ENCODE measurements around the gene DEF6. TPM values are rescaled to one million over a fixed set of nuclear protein-coding genes. Genes with fewer than 3 reads are reported as not detected.
A peak's percentile ranks its signal among the peaks of the same experiment; 100 is the strongest.

DEF6 gene
- total RNA-seq, 2 donors from 2014 or later: 10.3 to 10.5 TPM

DNA sequence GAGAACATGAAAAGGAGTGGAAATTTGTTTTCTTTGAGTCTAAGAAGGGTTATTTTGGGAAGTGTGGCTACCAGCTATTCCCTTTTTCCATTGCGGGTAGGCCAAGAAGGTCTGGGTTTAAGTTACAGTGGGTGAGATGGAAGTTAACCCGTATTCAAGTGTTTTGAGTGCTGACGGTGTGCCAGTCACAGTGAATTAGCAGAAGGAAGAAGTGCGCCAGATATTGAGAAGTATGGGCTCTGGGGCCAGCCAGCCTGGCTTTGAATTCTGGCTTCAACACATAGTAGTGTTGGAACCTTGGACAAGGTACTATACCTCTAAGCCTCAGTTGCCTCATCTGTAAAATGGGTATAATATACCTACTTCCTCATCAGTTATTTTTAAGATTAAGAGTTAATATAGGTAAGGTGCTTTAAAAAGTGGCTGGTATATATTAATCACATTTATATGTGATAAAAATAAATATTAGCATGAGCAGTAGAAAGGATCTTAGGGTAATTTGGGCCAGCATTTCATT, 21.8 kb upstream of the DEF6 start:
- intact Hi-C loops (cut with DNase I, micrococcal nuclease): no loop called here
- ATAC-seq (no peak), DNase-seq (no peak)

DNA sequence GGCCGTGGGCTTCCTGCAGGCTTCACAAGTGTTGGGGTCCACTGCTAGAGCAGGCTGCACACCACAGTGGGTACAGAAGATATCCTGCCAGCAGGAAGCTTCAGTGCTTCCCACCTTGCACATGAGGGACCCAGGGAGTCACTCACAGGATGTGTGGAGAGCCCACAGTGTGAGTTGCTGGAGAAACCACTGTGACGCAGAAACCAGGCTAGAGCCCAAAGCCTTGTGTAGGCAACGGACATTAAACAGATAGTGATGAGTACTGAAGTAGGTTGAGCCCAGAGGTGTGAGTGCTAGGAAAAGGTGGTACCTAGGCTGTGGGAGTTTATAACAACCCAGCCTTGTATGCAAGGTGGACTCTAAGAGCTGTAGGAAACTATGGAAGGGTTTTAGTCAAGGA, 18.9 kb upstream of the DEF6 start:
- DNase-seq (no peak), ATAC-seq (no peak)
- intact Hi-C loops (cut with DNase I, micrococcal nuclease): no loop called here

DNA sequence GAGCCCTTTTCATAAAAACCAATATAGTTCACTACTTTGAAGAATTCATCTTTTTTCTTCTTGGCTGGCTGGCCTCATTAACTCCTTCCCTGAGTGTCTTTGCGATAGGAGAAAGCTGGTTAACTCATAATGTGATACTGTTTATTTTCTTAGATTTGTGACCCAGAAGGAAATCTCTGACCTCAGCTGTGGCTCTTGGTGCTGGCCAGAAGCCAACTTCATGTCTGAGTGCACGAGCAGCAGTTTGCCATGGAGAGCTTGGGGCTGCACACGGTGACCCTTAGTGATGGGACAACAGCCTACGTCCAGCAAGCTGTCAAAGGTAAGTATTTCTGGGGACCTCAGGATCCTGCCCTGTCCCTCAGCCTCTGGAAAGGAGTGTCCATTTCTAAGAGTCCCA, 16.7 kb upstream of the DEF6 start:
- intact Hi-C loops (cut with DNase I, micrococcal nuclease): no loop called here
- no peak for DNase-seq
- ATAC-seq: no peak

DNA sequence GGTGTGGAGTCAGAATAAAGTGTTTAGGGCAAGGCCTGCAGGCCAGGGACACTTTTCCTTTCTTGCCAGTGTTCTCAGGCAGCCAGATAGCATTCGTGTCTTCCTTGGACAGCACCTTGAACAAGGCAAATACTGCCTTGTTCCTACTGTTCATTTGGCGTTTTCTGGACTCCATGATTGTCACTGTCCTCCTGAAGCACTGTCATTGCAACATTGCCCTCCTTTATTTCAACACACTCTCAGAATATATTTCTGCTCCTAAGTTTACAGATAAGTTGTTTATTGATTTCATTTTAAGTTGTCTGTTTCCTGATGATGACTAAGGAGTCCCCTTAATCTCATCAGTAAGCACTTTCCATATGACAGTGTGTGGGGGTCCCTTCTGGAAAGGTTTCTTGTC, 15.1 kb upstream of the DEF6 start:
- DNase-seq: no peak
- no peak for ATAC-seq
- intact Hi-C loops (cut with DNase I, micrococcal nuclease): no loop called here

DNA sequence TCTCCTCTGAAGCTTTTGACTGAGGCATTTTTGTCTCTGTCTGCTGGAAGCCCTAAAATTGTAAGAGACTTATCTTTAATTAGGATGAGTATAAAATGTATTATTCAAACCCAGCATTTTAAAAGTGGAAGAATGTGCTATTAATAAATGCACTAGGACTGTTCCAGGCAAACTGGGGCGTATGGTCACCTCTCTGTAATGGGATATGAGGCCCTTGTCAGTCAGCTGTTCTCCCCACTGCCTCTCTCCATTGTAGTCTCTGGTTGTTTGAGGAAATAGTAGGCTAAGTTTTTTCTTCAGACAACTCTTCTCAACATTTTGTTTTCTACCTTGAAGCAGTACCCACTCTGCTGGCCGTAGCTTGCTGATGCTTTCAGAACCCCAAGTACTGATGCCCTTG, 14.3 kb upstream of the DEF6 start:
- intact Hi-C loops (cut with DNase I, micrococcal nuclease): no loop called here

DNA sequence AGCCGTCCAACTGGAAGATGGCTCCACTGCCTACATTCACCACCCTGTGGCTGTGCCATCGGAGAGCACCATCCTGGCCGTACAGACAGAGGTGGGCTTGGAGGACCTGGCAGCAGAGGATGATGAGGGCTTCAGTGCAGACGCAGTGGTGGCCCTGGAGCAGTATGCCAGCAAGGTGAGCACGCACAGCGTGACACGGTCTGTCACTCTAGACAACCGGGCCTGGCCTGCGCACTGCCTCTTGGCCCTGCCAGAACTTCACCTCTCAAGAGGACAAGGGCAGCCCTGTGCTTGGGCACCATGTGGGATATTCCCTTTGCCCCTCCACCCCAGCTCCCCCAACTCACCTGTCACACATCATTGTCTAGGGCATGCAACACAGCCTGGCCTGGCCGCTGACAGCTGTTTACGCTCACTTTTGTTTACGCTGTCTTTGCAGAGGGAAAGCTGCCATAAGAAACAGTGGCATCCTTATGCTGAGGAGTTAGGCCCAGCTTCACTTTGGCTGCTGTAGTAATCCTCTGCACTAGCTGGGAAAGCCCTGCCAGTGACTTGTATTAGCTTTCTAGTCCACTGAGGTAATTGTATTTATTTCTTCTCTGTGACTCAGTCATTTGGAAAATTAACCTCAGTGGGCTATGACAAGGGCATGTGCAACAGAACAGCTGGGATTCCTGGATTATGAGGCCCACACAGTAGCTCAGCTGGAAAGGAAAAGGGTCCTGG, 9.8 kb upstream of the DEF6 start:
- intact Hi-C loops (cut with DNase I, micrococcal nuclease): no loop called here
- ATAC-seq (no peak), DNase-seq (no peak)

More for the DNA sequence above, 14.3 kb upstream of the DEF6 start:
- DNase-seq (no peak), ATAC-seq (no peak)

DNA sequence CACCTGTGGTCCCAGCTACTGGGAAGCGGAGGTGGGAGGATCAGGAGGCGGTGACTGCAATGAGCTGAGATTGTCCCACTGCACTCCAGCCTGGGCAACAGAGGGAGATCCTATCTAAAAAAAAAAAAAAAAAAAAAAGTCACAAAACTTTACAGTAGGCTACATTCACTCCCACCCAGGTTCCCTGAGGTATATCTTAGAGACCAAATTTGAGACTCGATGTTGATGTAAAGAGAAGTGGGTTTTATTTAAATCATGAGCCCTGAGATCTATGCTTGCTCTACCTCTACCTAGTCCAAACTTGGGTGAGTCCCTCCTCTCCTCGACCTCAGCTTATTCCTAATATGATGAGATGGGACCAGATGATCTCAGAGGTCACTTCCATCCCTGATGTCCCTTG, 8.8 kb upstream of the DEF6 start:
- DNase-seq (no peak), ATAC-seq (no peak)
- intact Hi-C loops (cut with DNase I, micrococcal nuclease): no loop called here

DNA sequence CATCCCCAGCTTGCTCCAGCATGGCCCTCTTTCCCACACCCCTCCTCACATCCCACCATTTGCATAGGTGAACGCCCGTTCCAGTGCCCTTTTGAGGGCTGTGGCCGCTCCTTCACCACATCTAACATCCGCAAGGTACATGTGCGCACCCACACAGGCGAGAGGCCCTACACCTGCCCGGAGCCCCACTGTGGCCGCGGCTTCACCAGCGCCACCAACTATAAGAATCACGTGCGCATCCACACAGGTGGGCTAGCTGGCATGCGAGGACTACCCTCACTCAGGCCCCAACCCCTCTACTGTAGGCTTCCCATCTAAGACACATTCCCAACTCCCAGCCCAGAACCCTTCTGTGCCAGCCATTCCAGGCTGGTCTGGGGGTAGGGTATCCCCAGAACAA, 6.1 kb upstream of the DEF6 start:
- no peak for DNase-seq
- intact Hi-C loops (cut with DNase I, micrococcal nuclease): no loop called here
- no peak for ATAC-seq

DNA sequence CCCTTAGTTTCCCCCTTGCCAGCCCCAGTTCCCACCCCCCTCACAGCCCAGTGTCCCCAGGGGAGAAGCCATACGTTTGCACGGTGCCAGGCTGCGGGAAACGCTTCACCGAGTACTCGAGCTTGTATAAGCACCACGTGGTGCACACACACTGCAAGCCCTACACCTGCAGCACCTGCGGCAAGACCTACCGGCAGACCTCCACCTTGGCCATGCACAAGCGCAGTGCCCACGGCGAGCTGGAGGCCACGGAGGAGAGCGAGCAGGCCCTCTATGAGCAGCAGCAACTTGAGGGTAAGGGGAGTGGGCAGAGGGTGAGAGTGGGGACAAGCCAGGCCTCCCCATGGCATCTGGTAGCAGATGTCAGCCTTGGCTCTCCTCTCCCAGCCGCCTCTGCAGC, 5.1 kb upstream of the DEF6 start:
- intact Hi-C loops (cut with DNase I, micrococcal nuclease): no loop called here
- DNase-seq: no peak
- no peak for ATAC-seq

DNA sequence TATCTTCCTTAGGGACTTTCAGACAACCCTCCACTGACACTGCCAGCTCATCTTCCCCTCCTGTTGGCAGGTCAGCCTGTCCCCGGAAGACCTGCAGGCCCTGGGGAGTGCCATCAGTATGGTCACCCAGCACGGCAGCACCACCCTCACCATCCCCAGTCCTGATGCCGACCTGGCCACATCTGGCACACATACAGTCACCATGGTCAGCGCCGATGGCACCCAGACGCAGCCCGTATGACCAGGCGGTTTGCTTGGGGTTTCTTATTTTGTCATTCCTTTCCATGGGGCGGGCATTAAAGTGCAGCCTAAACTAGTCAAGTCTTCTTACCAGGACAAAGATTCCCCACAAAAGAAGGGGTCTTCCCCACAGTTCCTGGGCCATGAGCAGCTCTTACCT, 3.9 kb upstream of the DEF6 start:
- no peak for ATAC-seq
- no peak for DNase-seq
- intact Hi-C loops (cut with DNase I, micrococcal nuclease): no loop called here

DNA sequence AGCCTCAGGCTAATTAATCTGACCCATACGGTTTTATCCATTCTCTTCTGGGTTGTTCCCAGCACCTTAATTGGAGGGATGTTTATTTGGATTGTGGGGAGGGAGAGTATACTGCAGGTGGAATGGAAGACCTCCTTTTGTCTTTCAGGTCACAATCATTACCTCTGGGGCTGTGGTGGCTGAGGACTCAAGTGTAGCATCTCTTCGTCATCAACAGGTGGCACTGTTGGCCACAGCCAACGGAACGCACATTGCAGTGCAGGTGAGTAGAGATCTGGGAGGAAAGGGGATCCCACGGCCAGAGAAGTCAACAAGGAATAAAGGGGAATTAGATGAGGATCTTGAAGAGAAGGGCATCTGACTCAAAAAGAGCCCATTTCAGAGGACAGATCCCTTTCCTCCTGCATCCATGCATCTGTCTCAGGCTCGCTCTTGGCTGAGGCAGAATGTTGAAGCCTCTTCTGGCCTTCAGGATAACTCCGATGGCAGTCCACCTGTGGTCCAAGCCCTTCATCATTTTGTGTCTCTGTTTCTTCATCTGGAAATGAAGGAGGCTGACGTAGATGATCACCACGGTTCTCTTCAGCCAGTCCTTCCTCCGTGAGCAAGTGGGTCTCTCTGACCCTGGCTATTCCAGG, 3.2 kb upstream of the DEF6 start:
- peak; percentile 50 for ATAC-seq
- DNase-seq: peak in 1 of 2 donors; percentile 46
- intact Hi-C loops (cut with DNase I, micrococcal nuclease): no loop called here

DNA sequence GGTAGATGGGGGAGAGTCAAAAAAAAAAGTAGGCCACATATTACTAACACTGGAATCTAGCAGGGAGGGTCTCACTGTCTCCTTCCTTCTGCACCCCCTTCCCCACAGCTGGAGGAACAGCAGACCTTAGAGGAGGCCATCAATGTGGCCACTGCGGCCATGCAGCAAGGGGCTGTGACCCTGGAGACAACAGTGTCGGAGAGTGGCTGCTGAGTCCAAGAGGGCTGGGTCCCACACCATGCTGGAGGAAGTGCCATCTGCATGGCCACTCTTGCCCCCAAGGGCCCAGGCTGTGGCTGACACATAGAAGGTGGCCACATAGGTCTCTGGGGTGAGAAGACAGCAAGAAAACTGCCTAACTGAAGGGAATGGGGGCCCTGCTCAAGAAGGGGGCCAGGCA, 2.6 kb upstream of the DEF6 start:
- ATAC-seq: no peak

DNA sequence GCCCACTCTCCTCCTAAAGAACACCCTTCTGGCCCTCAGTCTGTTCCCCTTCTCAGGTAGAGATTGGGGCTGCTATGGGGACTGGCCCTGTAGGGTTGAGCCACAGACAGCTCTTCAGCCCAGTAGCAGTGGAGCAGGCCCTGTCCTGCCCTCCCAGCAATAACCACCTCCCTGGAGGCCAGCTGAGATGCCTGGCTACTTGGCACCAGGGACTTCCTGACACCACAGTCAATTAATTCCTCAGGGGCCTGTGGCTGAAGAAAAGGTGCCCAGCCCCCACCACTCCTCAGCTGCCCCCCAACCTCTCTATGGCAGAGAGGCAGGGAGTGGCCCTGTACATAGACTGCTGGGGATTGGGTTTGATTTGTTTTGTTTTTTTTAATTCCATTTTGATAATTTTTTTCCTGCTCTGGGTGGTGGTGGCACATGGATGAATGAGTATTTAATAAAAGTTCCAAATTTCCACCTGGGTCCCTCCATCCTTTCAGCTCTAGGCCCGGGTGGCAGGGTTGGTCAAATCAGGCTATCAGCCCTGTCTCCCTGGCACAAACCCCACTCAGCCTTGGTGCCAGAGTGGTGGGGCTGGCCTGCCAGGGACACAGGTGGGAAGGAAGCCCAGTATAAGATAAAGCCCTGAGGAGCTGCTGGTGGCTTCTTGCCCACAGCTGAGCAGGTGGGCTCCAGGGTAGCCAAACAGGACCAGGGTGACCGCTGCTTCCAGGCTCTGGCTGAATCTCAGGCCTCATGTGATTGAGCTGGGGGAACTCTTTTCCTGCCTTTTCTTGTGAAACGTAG, 1.9 kb upstream of the DEF6 start:
- intact Hi-C loops (cut with DNase I, micrococcal nuclease): no loop called here
- ATAC-seq (no peak), DNase-seq (no peak)

More for the DNA sequence above, 2.6 kb upstream of the DEF6 start:
- intact Hi-C loops (cut with DNase I, micrococcal nuclease): no loop called here
- no peak for DNase-seq

DNA sequence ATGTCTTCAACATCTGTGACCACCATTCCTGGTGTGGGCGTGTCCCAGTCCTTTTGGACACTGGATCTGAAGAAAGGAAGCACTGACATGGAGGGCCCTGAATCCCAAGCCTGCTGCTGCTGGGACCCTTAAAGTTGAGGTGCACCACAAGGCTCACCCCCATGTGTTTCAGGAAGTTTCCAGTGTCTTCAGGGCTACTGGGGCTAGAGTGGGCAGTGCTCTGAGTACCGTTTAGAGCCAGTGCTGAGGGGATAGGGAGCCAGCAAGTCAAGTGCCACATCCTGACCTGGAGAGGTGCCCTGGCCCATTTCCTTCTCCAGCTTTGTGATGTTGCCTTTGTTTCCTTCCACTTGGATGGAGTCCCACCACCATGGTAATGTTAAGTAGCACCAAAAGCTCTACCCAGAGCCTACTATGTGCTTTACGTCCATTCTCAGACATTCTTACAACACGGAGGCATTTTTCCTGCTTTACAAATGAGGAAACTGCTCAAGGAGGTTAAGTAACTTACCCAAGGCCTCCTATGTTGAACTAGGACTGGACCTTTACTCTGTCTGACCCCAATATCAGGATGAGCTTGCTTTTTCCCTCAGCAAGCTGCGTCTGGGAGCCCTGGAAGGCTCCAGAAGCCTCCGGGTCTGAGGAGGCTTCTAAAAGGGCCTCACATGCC, 552 bp upstream of the DEF6 start:
- ATAC-seq (no peak), DNase-seq (no peak)
- intact Hi-C loops (cut with DNase I, micrococcal nuclease): no loop called here

DNA sequence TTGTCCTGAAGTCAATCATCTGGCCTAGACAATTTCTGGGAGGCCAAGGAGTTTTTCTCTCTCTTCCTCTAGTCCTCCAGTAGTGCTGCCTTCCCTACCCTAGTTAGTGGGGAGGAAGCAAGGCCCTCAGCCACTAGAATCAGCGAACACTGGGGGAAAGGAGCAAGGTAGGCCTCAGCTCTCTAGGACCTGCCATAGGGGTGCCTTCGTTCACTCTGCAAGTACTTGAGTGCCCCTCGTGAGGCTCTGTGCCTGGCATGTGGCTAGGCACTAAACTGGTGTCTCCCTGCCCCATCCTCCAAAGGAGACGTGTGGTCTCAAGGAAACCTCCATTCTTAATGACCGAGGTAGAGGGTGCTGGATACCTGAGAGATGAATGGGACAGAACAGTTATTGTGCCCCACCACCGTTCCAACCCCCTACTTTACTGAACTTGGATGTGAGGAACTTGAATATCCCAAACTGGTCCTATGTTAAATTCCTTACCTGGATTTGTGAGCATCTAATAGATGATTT, 1.1 kb downstream of the DEF6 start:
- ATAC-seq (no peak), DNase-seq (no peak)
- intact Hi-C loops (cut with DNase I, micrococcal nuclease): no loop called here

DNA sequence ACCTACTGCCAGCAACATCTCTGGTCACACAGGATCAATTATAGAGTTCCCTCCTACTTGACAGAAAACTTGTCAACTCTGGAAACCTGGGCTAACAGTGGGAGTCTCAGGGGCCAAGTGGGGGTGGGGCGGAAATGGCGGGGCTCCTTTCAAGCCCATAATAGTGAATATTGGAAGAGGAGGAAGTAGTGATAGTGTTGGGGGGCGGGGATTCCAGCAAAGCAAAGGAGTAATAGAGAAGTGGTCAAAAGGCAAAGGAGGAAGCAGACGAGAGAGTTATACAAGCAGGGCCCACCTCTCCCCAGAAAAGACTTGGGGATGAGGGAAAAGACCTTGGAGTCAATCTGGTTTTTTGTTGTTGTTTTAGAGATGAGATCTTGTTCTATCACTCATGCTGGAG, 2.1 kb downstream of the DEF6 start:
- ATAC-seq: no peak
- intact Hi-C loops (cut with DNase I, micrococcal nuclease): no loop called here
- peak; percentile 47 to 69 for DNase-seq

DNA sequence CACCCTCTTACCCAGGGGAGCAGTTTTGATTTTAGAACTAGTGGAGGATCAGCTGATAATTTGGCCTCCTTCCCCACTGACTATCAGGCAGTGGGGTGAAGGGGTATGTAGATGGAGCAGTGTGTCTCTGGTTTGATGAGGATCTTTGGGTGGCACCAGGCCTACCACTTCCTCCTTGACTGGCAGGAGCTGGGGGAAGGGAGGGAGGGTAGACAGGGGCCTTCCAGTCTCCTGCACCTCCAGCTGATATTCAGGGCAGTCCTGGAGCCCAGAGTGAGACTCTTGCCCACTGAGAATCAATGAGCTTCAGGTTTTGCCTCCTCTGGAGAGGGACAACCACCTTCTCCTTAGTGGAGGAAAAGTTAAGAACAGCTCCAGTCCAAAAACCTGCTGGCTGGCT, 3.2 kb downstream of the DEF6 start:
- DNase-seq (no peak), ATAC-seq (no peak)
- intact Hi-C loops (cut with DNase I, micrococcal nuclease): no loop called here

DNA sequence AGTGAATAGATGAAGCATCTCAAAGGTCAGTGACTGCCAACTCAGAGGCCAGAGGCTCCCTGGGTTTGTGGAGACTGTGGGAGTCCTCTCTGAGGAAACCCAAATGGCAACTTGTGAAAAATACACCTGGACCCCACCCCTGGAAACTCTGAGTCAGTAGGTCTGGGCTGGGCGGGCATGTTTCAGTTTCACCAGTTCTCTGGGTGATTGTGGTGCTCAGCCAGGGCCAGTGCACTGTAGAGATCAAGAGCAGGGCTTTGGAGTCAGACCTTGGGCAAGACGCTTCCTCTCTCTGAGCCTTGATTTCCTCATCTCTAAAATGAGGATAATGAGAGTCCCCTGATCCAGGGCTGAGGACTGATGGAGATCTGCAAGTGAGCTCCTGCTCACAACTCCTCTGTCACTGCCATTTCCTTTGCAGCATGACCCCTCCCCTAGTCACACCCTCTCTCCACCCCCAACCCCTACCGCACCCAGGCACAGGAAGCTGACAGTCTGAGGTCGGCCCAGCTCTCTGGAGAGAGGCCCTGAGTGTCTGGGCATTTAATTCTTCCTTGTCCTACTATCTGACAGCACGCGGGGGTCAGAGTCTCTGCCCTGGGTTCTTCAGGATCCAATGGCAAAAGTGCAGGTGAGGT, 5.1 kb downstream of the DEF6 start:
- DNase-seq: peak; percentile 77 to 84
- ATAC-seq: peak; percentile 95
- intact Hi-C loops (cut with DNase I, micrococcal nuclease): no loop called here

DNA sequence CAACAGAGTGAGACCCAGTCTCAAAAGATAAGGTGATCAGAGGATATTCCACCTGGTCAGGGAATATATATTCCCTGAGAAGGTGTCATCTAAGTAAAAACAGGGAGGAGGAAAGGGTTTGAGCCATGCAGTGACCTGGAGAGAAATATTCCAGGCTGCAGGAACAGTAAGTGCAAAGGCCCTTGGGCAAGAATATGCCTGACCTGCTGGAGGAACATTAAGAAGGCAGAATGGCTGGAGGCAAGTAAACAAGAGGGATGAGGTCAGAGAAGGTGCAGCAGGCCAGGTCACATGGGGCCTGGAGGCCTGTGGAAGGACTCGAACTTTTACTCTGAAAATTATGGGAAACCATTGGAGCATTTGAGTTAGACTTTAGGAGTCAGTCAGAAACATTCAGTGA, 6.7 kb downstream of the DEF6 start:
- DNase-seq (no peak), ATAC-seq (no peak)
- intact Hi-C loops (cut with DNase I, micrococcal nuclease): no loop called here
